Right hindlimb (tissue), 1 donor: ENCODE data around the gene ZFPL1.

Source experiments
- DNase-seq: peaks from one replicate; pipeline ENCODE4 v3.0.0-alpha.2; 2018

ZFPL1 gene

DNA sequence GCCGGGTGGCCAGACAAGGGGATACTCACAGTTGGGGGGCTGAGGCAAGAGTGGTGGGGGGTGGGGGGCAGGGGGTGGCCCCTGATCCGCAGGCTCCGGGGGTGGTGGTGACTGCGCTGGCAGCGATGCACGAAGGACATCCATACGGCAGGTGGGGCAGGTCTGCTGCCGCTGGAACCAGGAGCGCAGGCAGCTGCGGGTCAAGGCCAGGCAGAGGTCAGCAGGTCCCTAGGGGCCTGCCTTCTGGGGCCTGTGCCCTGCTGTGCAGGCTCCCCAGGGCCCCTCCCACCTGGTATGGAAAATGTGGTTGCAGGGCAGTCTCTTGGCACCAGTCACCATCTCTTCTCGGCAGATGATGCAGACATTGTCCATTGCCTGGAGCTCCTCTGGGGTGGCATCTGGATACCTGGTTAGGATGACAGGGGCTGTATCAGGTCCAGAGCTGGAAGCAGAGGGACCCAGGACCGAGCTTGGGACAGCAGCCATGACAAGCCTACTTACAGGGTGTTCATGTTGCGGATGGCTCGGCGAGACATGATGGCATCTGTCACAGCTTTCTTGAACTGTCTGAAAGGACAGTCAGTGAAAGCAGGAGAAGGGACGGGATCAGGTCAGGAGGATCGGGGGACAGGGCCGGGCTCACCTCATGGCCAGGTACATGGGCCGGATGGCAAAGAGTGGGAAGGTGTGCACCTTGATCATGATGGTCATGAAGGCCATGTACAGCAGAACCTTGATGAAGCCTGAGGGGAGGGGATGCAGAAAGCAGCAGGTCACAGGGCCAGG lies 46.8 kb downstream of the ZFPL1 start:
- no peak for DNase-seq

DNA sequence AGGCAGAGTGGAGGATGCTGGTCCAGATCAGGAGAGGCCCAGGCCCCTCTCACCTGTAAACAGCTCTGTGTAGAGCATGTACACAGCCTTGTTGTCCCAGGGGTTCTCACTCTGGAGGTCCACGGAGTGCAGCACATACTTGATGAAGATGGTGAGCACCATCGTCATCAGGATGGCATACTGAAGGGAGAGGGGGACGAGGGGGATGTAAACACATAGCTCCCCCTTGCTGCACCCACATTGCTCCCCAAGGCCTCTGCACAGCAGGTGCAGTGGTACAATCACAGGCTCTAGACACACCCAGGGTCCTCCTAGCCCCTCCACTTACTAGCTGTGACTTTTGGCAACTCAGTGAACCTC lies 47.4 kb downstream of the ZFPL1 start:
- no peak for DNase-seq

DNA sequence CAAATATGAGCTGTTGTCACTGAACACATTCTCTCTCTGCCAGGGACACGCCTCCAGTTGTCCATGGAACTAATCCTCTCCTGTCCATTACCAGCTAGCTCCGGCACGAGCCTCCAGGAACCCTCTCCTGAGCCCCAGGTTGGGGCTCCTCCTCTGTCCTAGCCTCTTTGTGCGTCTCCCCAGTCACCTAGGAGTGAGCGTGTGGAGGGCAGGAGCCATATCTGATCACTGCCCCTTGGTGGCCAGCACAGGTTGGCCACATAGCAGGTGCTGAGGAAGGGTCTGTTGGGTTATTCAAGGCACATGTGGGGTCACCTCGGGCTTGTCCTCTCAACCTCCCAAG lies 47.8 kb downstream of the ZFPL1 start:
- no peak for DNase-seq

DNA sequence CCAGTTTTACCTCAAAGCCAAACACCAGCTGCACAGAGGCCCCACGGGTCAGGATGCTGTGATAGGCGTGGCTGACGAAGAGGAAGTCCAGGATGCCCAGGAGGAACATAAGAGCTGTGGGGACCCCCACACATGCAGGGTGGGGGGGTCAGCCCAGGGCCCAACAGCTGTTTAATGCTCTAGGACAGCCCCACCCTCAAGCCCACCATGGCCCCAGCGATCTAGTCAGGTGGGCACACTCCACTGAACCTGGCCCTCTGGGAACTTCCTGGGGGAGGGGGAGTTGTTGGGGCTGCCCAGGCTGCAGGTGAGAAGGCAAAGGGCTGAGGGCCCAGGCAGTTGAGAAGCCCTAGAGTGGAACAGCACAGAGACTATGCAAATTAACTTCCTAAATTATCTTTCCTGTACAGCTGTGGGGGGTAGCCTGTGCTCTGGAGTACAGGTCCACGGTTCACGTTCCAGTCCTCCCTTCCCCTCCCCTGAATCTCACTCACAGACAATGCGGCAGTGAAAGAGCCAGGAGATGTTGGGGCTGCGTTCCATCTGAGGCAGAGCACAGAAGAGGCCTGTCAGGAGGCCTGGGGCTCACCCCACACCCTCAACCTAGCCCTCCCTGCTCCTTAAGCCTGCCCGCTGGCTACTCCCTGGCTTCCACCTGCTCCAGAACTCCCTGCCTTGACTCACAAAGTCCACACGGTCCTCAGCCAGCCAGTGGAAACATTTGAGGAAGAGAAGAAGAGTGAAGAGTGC lies 48.4 kb downstream of the ZFPL1 start:
- DNase-seq = no peak

DNA sequence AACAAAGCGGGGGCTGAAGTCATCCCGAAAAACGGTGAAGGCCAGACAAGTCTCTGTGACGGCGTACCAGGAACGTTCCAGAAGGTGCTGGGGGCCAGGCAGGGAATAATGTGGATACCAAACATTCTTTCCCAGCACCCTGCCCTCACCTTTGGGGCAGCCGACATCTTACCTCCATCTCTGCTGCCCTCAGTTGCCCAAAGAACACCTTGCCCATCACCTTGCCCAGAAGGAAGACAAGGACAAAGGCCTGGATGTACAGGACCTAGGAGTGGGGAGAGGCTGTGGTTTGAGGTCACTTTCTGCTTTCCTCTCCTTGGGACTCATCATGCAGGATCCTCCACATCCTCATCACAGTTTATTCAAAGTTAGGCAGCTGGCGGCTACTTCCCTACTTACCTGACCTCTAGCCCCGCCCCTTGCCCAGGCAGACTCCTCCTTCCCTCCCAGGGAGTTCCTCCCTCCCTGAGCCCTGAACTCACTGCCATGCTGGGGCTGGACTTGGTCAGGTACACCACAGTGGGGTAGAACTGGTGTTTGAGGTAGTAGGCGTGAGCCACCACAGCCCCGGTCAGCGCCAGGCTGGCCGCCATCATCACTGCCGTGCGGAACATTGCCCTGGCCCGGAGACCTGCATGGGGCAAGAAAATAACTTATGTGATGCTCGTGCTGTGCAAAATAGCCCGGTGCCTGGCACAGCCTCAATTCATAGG lies 49.1 kb downstream of the ZFPL1 start:
- DNase-seq = no peak

DNA sequence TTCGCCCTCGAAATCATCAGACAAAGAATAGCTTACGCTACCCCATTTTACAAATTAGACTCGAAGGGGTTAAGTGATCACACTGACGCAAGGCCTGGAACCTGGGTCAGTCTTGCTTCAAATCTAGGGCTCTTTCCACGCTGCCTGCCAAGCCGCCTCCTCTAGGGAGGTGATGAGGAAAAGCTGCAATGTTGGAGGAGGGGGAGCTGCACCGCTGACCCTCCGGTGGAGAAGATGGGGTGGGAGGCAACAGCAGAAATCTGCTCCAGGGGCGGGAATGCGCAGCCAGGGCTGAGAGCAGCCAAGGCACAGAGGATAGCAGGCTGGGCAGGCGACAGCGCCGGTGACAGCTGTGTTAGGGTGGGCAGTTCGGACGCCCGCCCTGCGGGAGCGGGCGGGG lies 49.7 kb downstream of the ZFPL1 start:
- peak; percentile 84 for DNase-seq

DNA sequence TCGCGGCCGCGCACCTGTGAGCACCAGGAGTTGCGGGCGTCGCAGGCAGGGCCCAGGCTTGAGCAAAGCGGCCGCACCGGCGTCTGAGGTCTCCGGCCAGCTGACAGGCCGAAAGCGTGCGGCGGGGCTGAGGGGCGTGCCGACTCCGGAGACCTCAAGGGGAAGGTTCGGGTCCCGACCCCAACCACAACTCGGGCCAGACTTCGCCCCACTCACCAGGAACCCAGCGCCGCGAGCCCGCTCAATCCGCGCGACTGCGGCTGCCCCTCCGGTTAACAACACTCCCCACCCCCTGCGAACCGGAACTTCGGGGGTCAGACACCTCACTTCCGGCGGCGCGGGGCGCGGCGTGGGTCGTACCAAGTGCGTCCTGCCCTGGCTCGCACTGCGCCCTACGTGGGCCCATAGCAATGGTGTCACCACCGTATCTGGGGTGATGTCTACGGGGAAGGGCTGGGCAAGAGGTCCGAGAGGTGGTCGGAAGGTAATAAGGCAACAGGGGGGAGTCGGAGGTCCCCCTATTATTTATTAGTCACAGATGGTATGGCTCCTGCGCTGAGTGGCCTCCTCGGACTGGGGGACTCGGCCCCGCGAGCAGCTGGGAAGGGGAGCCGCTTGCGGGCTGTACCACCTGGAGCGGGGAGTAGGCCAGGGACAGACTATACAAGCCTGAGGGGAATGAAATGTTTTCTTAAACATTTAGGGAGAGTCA lies 50.4 kb downstream of the ZFPL1 start, which contains the start of gene SYVN1:
SYVN1 (minus strand) TSS at position 280 of the 712 bp plus-strand sequence. CDS start 918 bp downstream, outside the sequence.
- peak; percentile 94 for DNase-seq

DNA sequence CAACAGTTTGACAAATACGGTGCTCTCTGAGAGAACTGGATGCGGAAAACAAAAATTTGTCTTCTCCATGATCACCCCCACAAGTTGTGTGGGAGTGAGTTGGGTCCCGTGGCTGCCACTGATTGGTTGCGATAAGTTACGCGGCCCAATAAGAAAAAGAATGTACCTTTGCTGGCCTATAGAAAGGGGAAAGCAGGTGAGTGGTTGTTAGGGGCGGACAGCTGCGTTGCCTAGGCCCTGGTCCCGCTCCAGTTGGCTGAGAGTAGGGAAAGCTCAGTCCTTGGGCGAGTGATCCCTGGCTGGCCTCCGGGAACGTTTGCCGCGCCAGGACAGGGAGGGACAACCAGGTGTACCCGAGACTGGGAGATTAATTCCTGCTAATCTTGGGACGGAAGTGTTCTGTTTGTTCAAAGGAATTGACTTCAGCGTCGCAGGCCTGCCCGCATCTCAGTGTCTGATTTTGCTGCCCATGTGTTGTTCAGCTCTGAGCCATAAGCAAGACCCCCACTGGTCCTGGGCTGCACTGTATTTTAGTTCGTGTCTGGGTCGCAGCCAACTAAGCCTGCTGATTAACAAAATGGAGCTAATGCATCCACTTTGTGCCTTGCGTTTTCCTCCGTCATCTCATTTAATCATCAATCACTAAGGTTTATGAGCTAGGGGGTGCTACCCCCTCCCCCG lies 51.1 kb downstream of the ZFPL1 start:
- peak; percentile 95 for DNase-seq

DNA sequence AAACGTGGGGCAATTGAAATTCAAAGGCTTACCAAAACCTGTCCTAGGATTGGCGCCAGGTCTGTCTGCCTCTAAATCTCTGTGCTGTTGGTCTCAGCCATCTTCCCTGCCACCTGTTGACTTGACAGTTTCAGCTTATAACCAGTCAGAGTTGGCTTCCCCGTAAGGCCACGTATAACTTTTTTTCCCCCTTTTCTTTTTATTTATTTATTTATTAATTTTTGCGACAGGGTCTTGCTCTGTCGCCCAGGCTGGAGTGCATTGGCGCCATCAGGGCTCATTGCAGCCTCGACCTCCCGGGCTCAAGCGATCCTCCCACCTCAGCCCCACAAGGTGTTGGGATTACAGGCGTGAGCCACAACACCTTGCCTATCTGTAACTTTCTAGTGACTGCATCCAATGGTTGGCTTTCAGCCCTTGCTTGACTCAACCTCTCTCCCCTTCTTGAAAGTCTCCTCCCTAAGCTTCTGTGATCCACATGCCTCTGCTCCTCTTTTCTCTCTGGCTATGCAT lies 51.7 kb downstream of the ZFPL1 start:
- DNase-seq = no peak

DNA sequence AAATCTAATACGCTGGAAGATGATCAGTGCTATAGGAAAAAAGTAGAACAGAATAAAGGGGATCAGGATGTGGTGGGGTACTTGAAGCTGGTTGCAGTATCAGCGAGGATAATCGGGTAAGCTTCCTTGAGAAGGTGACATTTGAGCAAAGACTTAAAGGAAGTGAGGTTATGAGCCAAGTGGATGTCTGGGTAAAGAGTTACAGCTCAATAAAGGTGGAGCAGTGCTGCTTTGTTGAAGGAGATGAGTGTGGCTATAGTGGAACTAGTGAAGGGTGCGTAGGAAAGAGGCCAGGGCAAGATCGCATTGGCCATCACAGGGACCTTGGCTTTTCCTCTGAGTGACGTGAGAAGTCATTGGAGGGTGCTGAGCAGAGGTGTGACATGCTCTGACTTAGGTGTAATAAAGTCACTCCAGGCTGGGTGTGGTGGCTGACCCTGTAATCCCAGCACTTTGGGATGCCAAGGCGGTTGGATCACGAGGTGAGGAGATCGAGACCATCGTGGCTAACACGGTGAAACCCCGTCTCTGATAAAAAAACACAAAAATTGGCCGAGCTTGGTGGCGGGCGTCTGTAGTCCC lies 52.6 kb downstream of the ZFPL1 start:
- no peak for DNase-seq
